ELR (cell line): ENCODE results near the gene DISP3.

Experiments used
- DNase-seq: peaks from one replicate; pipeline ENCODE4 v3.0.0-alpha.2; 2015; ENCODE audit warnings: low read depth

The DISP3 gene

DNA sequence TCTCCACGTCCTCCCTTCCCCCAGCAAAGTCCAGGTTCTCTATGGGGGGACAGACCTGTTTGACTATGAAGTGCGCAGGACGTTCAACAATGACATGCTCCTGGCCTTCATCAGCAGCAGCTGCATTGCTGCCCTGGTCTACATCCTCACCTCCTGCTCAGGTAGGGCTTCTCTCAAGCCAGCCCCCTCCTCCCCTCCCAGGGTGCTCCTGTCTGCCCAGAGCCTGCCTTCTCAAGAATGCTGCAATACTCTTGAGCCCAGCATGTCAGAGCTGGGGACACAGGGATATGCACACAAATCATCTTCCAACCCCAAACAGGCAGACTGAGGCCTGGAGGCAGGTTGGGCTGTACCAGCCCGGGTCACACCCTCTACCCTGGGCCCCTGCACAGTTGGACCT is 35.4 kb downstream of the DISP3 start:
- no peak for DNase-seq

DNA sequence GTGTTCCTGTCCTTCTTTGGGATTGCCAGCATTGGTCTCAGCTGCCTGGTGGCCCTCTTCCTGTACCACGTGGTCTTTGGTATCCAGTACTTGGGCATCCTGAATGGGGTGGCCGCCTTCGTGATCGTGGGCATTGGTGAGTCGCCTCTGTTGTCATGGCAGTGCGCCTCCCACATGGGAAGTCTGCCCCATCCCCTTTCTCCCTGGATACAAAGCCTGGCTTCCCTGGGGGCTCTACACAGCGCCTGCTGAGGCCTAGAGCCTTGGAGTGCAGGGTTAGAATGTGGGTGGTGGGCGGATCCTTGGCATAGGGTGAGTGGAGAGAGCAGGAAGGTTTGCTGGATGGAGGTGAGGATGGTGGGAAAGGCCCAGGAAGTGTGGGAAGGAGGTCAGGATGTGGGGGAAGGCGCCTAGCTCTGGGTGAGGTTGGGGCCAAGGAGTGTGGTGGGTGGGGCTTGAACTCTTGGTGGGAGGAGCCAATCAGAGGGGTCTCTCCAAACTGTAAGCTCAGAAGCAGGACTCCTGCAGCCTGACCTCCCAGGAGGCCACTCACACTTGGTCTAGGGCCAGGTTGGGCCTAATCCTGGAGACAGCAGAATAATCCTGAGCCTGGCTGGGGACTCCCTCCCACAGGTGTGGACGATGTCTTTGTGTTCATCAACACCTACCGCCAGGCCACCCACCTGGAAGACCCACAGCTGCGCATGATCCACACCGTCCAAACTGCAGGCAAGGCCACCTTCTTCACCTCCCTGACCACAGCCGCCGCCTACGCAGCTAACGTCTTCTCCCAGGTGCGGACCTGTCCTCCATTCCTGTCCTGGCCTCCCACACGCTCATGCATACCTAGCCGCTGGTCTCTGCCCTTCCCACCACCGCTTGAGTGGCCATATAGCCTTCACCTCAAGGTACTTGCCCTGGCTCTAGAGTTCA is 36.7 kb downstream of the DISP3 start:
- DNase-seq = no peak

DNA sequence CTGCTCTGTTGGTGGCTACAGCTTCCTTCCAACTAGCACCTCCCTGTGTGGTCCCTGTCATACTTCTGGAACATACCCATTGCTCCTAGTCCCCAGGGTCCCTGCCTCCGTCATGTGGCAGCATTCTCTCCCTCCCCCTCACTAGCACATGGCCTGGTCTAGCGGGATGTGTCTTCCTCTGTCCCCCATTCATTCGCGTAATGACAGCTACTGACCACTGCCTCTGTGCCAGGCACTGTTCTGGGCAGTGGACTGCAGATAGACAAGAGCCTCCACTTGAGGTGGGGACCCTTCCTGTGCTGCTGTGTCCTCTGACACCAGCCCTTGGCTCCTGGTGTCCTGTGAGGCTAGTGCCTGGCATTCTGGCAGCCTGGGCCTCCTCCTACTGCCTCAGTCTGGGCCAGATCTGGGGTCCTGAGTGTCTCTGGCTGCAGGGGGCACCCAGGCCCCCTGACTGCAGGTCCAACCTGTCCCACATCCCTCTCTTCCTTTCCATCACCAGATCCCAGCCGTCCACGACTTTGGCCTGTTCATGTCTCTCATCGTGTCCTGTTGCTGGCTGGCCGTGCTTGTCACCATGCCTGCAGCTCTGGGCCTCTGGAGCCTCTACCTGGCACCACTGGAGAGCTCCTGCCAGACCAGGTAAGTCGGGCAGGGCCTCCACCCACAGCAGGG is 38.1 kb downstream of the DISP3 start:
- no peak for DNase-seq

DNA sequence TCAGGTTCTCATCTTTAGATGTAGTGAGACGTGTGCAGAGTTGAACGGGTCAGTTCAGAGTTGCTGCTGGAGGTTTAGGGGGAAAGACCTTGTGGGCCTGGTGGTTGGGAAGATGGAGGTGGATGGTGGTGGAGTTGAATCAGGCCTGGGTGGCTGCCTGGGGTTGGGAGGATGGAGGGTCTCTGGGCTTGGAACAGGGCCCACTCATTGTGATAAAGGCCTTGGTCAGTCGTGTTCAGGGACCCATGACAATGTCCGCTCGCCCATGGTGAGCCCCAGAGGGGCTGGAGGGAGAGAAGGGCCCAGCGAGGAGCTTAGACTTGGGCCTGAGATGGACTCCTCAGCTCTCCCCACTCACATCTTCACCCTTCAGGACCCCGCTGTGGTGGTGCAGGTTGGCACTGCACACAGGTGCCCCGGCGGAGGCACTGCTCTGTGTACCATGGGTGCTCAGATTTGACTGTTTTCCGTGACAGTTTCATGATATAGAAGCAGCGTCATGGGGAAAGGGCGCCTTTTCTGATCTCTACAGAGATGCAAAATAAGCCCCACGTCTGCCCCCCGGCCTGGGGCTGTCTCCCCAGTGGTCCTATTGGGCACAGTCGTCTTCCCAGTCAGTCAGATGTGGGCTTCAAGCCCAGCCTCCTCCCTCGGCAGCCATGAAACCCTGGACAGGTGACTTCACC is 39.2 kb downstream of the DISP3 start:
- no peak for DNase-seq

DNA sequence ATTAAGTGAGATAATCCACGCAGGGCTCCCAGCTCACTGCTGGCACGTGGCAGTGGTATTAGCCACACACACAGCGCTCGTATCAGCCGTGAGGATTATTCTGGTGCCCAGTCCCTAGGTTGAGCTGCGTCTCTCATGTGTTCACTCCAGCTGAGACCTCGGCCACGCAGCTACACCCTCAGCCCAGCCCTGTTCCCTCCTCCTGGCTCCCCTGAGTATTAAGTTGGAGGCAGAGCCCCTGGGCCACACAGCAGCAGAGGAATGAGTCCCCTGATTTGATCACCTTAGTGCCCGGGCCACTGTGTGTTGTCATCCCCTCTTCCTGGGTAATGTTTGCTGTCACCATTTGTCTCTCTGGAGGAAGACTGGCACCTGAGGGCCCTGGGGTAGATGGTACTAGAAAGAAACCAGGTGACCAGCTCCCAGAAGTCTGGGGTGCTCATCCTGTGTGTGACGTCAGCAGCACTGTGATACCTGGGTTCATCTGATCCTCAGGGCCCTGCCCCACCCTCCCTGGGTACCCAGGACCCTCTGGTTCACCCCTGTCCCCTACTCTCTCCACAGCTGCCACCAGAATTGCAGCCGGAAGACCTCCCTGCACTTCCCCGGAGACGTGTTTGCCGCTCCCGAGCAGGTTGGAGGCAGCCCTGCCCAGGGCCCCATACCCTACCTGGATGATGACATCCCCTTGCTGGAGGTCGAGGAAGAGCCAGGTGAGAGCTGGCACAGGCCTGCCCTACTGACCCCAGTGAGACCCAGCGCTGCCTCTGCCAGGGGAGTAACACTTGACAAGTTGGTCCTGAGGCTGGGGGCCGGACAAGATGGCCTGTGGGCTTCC is 40.1 kb downstream of the DISP3 start:
- DNase-seq = no peak

DNA sequence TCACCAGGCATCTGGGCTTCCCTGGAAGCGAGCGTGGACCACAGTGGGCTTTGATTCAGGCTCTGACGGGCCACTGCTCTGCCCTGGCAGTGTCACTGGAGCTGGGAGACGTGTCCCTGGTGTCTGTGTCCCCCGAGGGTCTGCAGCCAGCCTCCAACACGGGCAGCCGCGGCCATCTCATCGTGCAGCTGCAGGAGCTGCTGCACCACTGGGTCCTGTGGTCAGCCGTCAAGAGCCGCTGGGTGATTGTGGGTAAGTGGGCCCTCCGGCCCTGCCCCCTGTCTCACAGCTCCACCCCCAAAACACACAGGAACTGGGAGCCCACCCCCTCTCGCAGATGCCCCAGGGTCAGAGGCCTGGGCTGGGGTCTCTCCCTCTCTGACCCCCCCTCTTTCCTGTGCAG is 40.7 kb downstream of the DISP3 start:
- DNase-seq = no peak

DNA sequence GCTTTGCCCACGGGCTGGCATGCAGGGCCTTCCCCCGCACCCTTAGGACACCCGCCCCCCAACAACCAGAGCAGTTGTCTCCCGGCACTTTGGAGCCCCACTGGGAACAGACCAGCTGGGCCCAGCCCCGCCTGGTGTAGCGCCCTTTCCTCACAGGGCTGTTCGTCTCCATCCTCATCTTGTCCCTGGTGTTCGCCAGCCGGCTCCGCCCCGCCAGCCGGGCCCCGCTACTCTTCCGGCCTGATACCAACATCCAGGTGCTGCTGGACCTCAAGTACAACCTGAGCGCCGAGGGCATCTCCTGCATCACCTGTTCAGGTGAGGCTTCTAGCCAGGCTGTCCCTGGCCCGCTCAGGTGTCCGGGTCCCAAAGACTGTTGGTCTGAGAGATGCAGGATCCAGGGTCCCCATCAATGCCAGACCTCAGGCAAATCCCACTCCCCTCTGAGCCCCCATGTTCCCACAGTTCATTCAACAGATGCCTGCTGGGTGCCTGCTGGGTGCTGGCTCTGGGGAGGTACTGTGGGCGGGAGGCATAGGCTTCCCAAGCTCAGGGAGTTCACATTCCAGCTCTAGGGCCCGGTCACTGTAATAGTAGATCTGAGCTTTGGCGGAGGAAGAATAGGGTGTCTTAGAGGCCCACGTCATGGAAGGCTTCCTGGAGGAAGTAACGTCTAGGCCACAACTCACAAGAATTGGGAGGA is 41.7 kb downstream of the DISP3 start:
- DNase-seq = no peak

DNA sequence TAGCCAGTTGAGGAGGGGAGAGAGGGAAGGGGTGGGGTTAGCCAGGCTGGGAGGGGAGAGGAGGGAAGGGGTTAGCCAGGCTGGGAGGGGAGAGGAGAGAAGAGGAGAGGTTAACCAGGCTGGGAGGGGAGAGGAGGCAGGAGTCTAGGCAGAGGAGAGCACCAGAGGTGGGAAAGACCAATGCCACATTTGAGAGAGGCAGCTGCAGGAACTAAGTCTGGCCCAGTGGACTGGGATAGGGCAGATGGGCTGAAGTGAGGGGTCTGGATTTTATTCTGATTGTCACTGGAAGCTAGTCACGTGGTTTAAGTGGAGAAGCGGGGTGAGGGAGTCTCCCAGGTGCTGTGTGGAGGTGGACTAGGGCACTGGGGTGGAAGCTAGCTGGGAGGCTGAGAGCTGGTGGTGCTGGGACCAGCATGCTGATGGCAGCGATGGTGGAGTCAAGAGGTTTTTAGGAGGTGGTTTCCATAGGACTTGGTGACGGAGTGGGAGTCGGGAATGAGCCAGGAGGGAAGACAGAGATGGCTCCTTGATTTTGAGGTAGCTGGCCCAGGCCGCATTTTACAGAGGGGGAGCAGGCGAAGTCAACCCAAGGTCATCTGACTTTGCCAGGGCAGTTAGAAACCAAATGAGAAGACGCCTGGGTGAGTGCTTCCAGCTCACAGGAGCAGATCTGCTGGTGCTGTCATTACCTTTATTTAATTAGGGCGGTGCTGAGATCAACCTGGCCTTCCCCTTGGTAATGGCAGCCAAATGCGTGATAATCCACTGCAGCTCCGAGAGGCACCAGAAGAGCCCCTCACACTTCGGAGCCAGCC is 42.8 kb downstream of the DISP3 start:
- DNase-seq = no peak

DNA sequence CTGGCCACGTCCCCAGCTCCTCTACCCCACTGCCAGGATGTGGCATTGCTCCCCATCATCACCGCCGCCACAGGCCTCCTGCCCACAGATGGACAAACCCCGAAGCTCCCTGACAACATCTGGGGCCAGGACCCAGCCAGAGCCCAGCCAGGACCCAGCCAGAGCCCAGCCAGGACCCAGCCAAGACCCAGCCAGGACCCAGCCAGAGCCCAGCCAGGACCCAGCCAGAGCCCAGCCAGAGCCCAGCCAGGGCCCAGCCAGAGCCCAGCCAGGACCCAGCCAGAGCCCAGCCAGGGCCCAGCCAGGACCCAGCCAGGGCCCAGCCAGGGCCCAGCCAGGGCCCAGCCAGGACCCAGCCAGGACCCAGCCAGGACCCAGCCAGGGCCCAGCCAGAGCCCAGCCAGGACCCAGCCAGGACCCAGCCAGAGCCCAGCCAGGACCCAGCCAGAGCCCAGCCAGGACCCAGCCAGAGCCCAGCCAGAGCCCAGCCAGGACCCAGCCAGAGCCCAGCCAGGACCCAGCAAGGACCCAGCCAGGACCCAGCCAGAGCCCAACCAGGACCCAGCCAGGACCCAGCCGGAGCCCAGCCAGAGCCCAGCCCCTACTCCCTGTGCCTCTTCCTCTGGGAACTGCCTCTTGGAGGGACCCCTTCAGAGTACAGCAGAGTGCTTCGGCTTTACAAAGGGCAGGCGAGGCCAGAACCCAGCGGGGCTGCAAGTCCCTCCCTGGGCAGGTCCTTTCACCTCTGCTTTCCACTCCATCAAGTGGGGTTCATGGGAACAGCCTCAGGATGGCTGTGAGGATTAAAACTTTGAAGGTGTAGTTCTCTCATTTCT is 43.7 kb downstream of the DISP3 start:
- no peak for DNase-seq

DNA sequence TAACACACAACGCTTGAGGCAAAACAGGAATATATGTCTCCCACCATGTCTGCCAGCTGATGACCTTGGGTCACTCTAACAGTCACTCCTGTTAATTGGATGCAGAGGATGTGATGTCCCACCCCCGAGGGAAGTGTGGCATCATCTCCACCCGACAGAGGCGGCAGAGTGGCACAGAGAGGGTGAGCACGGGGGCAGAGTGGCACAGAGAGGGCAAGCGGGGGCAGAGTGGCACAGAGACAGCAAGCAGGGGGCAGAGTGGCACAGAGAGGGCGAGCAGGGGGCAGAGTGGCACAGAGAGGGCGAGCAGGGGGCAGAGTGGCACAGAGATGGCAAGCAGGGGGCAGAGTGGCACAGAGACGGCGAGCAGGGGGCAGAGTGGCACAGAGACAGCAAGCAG is 44.3 kb downstream of the DISP3 start:
- DNase-seq = no peak

DNA sequence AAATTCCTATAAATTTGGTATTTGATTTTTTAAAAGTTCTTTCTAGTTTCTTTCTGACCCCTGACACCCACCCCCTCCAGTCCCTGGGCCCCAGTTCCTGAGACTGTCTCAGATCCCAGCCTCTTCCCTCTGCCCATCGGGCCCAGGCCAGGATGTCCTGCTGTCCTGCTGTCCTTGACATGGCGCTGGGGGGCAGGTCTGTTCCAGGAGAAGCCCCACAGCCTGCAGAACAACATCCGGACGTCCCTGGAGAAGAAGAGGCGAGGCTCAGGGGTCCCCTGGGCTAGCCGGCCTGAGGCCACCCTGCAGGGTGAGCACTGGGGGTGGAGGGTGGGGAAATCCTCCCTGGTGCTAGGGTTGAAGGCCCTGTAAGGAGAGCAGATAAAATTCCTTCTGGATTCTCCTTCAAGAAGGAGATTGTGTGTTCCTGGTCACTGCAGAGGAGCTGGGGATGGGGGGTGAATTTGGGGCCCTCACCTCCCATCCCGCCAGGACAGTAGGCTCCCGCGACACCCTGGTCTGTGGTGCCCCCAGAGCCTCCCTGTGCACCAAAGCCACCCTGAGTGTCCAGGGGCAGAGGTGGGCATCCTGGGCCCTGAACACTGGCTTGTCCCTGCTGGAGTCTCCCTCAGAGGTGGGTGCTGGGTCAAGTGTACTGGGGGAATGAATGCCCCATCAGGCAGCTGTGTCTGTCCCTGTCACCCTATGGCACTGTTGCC is 45.0 kb downstream of the DISP3 start:
- no peak for DNase-seq

DNA sequence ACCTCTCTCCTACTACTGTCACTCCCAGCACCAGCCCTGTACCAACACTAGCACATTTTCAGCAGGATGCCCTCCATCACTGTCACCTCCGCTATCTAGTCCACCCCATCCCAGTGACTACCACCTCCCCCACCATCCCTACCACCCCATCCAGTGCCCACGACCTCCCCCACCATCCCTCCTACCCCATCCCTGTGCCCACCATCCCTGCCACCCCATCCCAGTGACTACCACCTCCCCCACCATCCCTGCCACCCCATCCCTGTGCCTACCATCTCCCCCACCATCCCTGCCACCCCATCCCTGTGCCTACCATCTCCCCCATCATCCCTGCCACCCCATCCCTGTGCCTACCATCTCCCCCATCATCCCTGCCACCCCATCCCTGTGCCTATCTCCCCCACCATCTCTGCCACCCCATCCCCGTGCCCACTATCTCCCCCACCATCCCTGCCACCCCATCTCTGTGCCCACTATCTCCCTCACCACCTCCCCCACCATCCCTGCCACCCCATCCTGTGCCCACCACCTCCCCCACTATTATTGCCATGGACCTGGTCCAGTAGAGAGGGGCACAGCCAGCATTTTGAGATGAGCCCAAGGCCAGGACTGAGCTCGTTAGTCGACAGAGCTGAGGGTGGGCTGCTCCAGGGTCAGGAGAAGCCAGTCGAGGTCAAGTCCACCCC is 45.7 kb downstream of the DISP3 start:
- no peak for DNase-seq

DNA sequence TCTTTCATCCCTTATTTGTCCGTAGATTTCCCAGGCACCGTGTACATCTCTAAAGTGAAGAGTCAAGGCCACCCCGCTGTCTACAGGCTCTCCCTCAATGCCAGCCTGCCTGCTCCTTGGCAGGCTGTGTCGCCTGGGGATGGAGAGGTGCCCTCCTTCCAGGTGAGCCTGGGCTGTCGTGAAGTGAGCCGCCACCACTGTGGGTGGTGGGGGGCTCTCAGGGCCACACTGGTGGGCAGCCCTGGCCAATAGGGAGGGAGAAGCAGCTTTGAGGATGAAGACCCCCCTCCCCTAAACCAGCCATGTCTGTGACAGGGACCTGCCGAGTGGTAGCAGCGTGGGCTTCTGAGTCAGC is 46.2 kb downstream of the DISP3 start:
- DNase-seq = no peak

DNA sequence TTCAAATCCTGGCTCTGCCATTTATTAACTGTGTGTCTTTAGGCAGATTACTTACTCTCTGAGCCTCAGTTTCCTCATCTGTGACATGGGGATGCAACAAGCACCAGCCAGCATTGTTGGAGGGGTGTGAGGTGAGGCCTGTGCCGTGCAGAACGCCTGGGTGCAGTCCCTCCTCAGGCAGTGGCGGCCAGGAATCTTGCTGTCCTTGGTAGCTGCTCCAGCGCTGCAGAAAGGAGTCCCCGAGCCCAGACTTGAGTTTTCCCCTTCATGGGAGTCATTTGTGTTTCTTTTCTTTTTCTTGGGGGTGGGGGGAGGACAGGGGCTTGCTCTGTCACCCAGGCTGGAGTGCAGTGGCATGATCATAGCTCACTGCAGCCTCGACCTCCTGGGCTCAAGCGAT is 46.6 kb downstream of the DISP3 start:
- DNase-seq = no peak

DNA sequence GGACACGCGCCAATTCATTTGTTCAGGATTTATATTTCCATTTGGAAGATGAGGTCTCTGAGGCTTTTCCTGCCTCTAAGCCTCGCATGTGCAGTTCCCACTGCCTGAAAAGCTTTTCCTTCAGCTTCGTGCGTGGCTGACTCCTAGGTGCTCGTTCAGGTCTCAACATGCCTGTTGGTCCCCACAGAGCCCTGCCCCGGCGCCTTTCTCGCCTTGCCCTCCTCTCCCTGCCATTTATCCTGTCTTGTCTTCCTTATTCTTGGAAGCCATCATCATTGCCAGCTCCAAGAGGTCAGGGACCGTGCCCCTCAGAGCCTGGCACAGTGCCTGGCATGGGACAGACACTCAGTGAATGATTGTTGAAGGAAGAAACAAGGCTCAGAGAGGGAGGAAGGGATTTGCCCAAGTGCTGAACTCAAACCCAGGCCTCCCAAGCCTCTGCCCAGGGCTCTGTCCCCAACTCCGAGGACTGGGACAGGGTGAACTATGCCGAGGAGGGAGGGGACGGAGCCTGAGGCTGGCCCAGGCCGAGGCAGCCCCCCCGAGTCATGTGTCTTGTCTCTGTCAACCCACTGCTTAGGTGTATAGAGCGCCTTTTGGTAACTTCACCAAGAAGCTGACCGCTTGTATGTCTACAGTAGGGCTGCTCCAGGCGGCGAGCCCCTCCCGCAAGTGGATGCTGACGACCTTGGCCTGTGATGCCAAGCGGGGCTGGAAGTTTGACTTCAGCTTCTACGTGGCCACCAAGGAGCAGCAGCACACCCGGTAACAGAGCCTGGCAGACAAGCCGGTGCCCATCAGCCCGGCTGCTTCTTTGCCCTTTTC is 47.3 kb downstream of the DISP3 start:
- DNase-seq = no peak

DNA sequence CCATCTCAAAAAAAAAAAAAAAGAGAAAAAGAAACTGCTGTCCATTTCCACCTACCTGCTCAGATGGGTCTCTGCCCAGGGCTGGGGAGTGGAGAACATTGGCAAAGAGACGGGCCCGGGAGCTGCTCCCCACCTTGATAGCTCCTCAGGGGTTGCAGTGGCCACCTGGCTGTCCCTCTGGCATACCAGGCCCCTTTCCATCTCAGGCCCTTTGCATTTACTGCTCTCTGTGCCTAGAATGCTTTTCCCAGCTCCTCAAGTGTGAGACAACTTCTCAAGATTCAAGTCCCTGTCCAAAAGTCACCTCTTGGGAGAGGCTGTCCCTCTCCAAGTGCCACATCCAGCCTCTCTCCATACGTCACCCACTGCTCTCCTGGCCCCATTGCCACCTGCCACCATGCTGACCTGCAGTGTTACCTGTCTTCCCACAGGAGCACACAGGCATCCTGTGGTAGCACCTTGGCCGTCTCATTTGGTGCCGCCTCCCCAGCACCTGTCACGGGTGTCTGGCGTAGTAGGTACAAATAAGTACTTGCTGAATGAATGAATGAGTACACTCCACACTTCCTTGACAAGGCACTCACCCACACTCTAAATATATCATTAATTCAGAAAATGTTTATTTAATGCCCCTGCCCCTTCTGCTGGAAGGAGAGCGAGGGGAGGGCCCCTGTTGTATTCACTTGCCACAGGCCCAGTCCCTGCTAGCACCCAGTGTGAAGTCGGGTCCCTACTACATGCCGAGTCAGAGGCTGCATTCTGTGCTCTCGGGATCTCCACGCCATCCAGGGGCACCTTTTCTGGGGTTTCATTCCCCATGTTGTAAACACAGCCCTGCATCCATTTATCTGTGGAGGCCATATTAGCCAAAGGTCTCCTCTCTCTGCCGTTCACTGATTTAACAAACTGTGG is 48.8 kb downstream of the DISP3 start:
- DNase-seq = no peak
